Uterus (tissue), 2 donors: ENCODE measurements around the gene LITAF.

Experiments used
- POLR2A ChIP-seq, 2 donors: fragments of 450-650 bp; IDR thresholded peaks; one replicate each; pipeline ENCODE4 v1.6.1; 2016; ENCODE audit warnings: antibody characterized with exemption in 2 of 2, mild to moderate bottlenecking in 1 of 2, moderate library complexity in 1 of 2
- TF ChIP-seq, protein P1 (sequence below), 4 experiments: fragments of 200-600 bp in 2 of 4; fragments of 450-650 bp in 2 of 4; sonication (generic) in 2 of 4; IDR thresholded peaks; one replicate each; pipeline ENCODE4 v1.5.1; 2016 to 2019; ENCODE audit warnings: antibody characterized with exemption in 4 of 4, mild to moderate bottlenecking in 2 of 4, moderate library complexity in 1 of 4

DNA sequence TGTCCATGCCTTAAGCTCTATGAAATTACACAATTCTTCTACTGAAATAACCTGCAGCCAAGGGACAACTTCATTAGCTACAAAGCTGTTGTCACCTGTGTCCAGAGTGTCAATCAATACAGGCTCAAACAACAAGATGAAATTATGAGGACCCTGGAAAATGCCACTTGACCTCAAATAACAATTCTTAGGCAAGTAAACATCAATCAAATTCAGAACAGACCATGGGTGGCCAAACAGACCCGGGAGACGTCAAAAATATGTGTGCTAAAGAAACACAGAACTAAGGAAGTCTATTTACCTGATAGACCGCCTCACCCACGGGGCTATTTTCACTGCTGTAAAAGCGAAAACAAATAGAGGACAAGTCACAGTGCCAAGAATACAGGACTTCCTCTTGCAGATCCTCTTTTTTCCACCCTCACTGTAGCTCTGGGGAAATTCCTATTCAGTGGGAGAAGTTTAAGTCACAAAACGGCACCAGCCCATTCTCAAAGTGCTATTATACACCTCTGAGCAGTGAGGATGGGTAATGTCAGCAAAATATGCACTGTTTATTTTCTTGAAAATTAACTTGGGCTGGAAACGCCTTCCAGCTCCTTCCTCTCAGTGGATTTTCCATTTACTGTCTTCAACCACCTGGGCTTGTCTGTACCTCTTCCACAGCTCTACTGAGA is 2.7 kb downstream of the LITAF start:
- TF ChIP-seq, protein P1, sequence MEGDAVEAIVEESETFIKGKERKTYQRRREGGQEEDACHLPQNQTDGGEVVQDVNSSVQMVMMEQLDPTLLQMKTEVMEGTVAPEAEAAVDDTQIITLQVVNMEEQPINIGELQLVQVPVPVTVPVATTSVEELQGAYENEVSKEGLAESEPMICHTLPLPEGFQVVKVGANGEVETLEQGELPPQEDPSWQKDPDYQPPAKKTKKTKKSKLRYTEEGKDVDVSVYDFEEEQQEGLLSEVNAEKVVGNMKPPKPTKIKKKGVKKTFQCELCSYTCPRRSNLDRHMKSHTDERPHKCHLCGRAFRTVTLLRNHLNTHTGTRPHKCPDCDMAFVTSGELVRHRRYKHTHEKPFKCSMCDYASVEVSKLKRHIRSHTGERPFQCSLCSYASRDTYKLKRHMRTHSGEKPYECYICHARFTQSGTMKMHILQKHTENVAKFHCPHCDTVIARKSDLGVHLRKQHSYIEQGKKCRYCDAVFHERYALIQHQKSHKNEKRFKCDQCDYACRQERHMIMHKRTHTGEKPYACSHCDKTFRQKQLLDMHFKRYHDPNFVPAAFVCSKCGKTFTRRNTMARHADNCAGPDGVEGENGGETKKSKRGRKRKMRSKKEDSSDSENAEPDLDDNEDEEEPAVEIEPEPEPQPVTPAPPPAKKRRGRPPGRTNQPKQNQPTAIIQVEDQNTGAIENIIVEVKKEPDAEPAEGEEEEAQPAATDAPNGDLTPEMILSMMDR (IDR thresholded peaks at IDR 0.05): no peak
- TF ChIP-seq POLR2A (IDR thresholded peaks at IDR 0.05): no peak
